GM18508 (cell line): ENCODE data around the gene BANK1.
"Not testable (repeated sequence)": the region's sequence is repeated elsewhere in the genome, so short reads cannot be mapped to it uniquely, and the experiment has no call there.

Experiments used
- ATAC-seq: cut with Tn5 transposase; IDR thresholded peaks from one replicate; pipeline ENCODE4 v1.9.1; 2021; ENCODE audit warnings: moderate number of reproducible peaks; ENCODE audit not compliant: insufficient read depth, unreplicated experiment

Gene BANK1

DNA sequence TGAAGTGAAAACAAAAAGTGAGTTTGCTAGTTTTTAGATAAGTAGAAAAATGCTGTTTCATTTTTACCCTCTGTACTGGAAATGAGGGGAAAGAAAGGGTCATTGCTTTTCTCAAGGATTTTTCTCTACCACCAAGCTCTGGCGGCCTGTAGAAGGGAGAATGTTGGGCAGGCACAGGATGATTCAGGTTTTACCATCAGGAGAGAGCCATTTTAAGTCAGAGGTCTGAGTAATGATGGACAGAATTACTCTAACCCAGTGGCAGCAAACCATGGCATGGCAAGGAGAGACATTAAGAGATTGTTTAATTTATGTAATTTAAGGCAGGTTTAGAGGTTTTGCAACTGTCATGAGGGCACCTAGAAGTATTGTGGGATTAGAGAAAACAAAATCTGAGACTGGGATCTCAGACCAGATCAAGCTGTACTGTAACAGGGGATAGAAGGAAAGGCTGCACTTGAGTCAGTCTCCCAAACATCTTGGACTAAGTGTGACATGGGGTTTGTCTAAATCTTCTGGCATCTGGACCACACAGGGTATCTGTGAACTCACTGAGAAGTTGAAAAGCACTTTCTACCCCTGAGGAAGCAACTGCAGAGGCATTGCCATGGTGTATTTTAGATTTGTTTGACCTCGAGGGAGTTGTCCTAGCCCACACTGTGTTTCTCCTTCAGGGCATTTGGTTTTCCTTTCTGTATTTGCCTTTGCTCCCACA lies 81.6 kb downstream of the BANK1 start:
- no peak for ATAC-seq

DNA sequence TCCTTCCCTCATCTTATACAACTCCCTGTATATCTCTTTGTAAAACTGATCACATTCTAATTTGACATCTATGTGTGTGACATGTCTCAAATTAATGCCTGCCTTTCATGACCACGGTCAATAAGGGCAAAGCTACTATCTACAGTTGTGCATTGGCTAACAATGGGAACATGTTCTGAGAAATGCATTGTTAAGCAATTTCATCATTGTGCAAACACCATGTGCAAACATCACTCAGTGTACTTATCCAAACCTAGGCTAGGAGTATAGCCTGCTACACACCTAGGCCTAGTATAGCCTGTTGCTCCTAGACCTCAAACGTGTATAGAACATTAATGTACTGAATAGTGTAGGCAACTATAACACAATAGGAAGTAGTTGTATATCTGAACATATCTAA lies 95.0 kb downstream of the BANK1 start:
- no peak for ATAC-seq

DNA sequence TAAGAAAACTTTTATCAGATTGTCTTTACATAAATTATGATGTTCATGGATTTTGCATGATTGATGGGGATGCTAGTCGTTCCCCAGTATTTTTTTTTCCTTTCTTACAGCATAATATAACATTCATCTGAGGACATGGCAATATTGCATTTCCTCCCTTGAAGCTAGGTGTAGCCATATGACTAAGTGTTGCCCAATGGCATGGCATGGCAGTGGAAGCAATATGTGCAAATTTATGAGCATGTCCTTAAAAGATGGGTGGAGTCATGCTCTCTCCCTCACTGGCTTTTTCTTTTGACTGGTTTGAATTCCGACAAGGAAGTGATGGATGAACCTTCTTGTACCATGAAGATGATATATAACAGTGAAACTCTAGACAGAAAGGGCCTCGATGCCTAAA lies 96.3 kb downstream of the BANK1 start:
- no peak for ATAC-seq

DNA sequence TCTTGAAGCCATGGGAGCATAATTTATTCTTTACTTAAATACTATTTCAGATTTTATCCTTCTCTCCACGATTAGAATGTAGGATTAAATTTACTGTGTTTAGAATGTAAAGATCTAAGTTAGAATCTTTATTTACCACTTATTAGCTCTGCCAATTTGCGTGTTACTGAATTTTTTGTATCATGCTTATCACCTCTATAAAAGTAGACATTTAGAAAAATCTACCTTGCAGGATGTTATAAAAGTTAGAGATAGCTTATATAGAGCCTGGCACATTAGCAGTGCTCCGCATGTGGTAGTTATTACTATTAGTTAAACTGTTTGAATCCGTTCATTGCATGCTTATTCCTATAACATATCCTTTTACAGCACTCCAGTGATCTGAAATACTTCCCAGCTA lies 97.9 kb downstream of the BANK1 start:
- no peak for ATAC-seq

DNA sequence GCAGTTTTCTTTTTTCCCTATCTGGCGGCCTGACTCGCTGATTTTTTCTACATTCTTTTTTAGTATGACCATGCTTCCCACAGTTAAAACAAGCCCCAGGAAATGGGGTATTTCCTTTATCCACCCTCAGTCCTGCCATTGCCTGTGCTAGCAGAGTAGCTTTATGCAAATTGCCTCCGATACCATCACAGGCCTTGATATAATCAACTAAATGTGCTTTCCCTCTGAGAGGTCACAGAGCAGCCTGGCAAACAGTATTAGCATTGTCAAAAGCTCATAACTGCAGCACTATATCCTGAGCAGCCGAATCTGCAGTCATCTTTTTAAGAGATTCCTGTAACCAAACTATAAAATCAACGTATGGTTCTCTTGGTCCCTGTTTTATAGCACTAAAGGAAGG lies 115.0 kb downstream of the BANK1 start:
- not testable (repeated sequence) for ATAC-seq

DNA sequence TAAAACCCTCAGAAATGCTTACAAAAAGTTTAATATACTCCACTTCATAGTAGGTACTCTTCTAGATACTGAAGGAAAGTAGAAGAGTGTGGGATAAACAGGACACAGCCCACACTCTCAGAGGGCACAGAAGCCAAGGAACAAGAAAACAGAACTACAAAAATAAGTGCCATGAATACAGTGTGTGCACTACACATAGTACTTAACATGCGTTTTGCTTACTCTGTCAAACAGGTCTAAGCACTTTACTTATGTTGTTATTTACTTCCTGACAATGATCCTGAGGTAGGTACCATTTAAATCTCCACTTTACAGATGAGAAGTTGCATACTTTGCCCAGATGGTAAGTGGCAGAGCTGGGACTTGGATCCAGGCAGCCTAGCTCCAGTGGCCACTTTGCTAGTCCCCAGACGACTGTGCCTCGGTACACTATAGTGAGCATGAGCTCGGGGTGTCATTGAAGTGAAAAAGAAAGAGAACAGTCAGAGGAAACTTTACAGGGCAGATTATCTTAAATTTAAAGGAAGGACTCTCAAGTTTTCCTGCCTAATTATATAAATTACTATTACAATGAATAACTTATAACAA lies 120.3 kb downstream of the BANK1 start:
- no peak for ATAC-seq

DNA sequence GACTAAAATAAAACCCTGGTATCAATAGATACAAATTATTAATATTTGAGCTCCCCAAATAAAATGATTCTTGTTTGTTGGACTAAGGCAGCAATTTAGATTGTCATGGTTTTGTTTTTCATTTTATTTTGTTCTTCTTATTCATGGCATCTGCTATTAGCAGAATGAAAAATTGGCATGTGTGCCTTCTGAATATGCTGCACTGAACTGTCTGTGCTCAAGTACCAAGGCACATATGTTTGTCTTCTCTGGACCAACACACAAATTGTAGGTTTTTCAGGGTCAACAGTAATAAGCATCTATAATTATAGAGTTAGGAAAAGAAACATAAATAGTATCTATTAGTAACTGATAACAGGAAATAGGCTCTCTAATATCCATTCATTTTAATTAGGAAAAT lies 121.1 kb downstream of the BANK1 start:
- no peak for ATAC-seq

DNA sequence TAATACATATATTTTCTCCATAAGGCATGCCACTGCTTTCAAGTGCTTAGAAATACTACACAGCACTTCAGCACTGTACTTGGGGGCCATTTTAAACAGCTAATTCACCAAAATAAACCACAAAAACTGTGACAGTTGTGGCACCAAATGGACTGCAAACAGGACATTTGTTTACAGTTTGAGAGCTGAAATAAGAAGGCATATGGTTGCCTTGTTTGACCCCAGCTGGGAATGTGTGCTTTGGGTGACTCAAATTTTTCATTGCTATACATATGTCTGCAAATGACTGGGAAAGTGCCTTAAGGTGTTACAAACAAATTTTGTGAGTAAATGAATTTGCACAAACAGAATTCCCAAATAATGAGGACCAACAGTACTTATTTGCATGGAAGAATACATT lies 124.2 kb downstream of the BANK1 start:
- ATAC-seq, result no peak

DNA sequence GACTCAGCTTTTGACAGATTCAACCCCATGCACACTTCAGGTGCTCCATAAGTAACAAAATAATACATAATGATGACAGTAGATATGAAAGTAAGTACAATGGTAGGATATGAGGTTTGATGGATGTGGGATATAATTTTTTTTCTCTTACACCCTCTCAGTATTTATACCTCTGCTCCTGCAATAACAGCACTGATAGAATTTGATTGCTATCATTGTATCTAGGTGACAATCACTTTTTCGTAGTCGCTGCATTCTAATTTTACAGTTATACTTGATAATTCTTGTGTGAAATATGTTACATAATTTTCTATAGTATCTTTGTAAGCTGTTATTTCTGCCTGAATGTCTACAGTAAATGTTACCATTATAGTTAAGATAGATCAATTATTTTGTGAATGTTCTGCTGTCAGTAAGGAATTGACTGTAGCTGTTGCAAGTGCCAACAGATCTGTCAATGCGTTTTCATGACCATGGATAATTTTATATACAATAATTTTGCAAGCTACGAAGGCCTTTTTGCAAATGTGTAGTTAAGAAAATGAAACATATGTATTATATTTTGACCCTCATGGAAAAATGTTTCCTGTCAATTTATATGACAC lies 128.9 kb downstream of the BANK1 start:
- no peak for ATAC-seq

DNA sequence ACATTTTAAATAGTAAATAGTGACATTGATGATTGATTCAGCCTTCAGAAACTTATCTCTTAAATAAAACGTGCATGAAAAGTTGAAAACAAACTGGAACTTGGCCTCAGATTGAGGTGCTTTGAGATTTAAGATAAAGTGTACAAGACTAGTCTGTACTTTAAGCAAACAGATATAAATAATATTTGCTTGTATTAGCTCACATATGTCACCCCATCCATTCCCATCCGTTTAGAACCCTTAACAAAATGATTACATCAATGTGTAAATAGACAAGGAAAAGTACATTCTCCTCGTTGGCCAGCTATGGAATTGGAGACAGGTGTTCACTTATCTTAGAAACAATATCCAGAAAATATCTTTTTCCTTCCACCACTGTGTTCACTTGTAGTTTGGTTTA lies 130.8 kb downstream of the BANK1 start:
- ATAC-seq, result no peak

DNA sequence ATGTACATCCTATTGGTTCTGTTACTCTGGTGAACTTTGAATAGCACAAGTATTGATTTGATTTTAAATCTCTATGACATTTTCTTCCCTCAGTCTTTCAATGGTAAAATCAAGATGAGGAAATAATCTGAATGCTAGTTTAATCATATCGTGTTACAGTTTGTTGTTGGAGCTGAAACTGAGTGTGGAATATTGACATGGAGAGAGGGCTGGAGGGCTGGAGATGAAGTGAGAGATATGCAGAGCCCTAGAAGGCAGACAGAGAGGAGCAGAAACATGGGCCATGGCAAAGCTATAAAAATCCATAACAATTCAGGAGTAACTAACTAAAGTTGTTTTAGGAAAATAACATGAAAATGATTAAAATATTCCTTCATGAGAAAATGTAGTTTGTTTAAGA lies 141.1 kb downstream of the BANK1 start:
- no peak for ATAC-seq

DNA sequence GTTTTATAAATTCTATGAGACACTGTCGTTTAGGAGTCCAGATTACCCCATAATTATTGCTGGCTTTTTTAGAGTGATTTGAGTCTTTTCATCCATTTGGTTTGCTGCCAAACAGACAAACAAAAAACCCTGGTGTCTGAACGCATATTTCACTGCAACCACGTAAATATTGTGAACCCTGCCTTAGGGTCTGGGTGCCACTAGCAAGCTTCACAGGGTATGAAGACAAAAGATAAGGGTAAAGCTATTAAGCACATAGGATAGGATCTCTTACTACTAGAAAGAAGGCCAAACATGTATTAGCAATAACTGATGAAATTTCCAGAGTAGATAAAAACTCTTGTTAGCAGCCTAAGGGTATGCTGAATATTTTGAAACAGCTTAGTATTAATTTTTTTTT lies 143.3 kb downstream of the BANK1 start:
- ATAC-seq, result no peak

DNA sequence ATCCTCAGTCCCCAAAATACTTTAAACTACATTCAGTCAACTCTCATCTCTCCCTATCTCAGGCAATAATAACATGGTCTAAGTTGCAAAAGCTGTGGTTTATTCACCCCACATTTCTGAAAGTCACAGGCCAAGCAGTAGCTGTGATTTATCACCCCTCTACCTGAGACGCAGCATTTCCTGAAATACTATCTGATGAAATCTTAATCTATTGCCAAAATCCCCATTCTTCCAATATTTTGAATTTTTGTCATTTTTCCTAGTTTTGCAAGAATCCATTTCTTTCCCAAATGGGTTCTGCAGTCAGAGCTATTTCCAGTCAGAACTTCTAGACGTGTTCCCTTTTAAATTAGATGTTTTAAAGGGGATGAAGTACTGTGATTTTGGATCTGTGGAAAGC lies 148.3 kb downstream of the BANK1 start:
- no peak for ATAC-seq

DNA sequence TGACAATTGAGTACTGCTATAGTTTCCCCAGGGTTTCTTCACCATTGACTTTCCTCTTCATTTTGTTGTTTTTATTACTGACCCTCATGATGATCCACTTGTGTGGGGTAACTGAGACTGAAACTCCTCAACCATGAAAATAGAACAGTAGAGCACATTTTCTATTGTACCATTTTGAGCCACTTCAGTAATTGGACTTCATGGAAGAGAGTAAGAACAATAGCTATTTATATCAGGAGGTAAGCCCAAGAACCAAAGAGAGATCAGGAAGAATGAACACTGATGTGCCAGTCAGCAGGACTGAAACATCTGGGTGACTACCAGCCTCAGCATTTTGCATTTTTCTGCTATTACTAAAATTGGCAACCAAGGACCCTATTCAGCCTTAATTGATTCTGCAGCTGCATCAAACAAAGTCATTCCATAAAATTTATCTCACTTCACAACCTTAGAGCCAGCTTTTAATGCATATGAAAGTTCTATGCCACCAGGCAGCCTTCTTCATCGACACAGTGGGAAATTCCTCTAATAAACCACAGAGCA lies 151.4 kb downstream of the BANK1 start:
- ATAC-seq, result no peak

DNA sequence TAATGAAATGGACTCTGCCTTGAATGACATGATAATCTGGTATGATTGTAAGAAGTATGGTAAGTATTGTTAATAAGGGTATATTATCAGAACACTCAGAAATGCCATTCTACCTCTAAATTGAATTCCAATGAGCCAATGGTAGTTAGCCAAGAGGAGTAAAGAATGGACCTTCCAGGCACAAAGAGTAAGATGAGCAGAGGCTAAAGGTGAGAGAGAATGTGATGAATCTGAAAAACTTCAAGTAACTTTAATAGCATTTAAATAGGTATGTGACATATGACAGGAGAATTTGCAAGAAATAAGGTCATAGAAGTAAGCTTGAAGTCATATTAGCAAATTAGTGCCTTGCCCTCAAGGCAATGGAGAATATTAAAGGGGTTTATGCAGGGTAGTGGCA lies 152.4 kb downstream of the BANK1 start:
- no peak for ATAC-seq

DNA sequence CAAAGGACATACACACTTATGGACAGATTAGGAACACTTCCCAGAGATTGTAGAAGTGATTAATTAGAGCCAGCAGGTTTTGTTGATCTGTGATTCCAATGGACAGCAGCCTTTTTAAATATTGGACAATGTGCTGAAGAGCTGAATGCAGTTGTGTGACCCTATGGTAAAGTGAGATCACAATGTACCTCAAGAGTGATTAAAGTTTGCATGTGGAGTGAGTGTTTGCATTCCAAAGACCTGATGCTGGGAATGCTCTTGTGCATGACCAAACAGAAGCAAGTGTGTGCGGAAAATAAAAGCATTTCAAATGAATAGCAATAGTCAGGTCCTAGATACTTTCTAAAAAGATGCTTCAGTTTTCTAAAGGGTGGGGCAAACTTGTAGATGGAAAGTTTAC lies 154.1 kb downstream of the BANK1 start:
- ATAC-seq, result no peak

DNA sequence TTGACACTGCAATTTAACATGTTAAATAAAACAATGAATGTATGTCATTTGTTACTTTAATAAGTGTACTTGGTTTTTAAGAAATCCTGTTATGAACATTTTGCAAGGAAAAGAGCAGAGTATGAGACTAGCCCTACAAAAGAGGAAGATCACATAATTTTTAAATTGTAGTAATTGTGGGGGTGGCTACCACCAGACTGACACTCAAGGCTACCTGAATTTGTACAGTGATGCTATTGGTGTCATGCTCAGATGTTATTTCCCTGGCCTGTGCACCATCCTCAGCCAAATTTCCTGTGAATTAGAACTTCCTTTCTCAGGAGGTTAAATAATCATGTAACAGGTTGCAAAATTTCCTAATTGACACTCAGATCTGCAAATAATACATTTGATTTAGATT lies 157.5 kb downstream of the BANK1 start:
- ATAC-seq, result no peak

DNA sequence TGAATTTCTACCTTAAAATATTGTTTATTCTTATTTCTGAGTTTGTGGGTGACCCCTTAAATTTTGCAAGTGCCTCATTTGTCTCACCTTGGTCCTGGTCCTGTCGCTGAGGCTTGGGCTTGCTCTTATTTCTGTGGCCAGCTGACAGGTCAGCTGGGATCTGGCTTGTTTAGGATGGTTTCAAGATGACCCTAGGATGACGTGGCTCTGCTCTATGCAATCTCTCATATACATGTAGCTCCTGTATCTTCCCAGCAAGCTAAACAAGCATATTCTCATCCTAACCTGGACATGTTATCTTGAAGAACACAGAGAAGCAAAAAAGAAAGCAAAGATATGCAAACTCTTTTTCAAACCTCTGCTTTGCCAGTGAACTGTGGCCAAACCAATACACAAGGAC lies 158.4 kb downstream of the BANK1 start:
- no peak for ATAC-seq

DNA sequence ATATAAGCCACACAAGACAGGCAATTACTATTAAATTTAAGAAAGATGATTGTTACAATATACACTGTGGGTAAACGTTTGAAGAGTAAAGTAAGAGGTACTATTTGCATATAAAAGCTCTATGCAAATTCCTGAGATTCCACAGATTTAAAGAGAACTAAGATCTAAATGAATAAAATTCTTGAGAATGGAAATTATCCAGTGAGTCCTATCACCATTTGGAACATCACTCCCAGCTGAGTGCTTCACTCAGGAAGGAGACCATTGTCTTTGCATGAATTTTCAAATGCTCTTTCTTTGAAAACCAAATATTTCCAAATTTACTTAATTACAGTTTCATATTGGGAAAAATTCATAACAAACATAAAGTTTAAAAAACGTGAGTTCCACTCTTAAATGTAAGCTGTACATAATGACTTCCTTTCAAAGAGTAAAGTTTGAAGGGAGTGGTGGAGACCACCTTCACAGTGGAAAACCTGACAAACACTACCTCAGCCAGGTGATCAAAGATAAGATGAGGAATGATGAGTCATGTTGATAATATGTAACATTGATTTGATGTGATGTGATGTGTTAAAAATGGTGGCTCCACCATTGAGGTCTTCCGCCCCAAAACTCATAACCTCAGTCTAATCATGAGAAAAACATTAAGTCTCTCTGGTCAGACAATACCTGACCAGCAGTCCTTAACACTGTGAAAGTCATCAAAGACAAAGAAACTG lies 159.9 kb downstream of the BANK1 start:
- ATAC-seq, result no peak

DNA sequence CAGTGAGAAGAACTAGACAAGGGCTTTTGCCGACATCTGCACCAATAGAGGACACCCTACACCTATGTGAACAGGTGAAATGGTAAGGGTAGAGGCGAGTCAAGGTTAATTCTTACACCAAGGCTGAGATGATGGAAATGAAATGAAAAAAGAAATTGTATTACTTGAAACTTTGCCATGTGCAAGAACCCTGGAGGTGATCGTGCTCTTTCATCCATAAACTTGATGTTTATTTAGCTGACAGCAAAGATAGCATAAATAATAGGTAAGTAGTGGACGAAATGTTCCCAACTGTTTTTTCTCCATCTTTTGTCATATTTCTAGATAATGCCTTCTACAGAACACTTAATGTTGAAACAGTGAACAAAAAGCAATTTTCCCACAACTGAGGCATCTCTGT lies 162.5 kb downstream of the BANK1 start:
- ATAC-seq, result no peak

DNA sequence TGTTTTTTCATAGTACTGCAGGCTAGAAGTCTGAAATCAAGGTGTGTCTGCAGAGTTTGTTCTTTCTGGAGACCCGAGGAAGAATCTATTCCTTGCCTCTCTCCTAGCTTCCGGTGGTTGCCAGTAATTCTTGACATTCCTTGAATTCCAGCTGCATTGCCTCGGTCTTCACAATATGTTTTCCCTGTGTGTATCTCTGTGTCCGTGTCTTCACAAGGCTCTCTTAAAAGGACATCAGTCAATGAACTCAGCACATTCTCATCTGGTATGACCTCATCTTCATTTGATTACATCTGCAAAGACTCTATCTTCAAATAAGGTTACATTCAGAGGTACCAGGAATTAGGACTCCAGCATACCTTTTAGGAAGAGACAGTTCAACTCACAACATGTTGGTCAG lies 163.4 kb downstream of the BANK1 start:
- no peak for ATAC-seq
